Measurements from ENCODE around the gene MALAT1. TPM values are rescaled to one million over a fixed set of nuclear protein-coding genes. Genes with fewer than 3 reads are reported as not detected.

The MALAT1 gene
- total and polyA plus RNA-seq, 10 of the 15 experiments (the other 5 are each of a cell fraction or from before 2014, with no cell fraction given): 448 to 8,160 (median 2,019) TPM

DNA sequence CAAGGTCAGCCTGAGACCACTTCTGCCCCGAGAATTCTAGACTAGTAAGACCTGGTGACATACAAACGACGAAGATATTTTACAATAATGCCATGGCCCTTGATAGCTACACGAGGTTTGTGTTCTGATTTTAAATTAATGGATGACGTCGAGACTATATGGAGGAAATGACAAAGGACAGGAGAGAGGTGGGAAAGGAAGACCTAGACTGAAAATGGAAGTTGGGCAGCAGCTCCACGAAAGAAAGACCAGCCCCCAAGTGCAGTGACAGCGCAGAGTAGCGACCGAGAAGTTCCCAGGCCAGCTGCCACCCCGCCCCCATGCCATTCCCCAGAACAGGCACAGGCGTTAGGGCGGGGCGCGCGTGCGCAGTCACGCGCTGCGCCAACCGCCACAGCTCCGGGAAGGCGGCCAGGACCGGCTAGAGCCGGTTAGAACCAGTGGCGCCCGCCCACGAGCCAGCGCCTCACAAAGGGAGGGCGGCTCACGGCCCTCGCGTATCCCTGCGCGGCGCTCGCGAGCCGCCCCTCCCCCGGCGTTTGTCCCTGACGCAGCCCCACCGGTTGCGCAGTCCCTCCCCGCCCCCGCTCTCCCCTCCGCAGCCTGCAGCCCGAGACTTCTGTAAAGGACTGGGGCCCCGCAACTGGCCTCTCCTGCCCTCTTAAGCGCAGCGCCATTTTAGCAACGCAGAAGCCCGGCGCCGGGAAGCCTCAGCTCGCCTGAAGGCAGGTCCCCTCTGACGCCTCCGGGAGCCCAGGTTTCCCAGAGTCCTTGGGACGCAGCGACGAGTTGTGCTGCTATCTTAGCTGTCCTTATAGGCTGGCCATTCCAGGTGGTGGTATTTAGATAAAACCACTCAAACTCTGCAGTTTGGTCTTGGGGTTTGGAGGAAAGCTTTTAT, 1.5 kb upstream of the MALAT1 start:
- peak overlapping the region; percentile 100 for H3K27ac ChIP-seq (ENCODE audit: control insufficient read depth, insufficient read depth)
- DNase-seq (ENCODE audit: low read depth, low spot score): peak; percentile 95
- H3K4me3 ChIP-seq: peak overlapping the region; percentile 77
- no peaks in the 10 kb centered on the region; the same call in 1 of the 2 replicates for H4K20me1 ChIP-seq (ENCODE audit: control insufficient read depth, insufficient read depth)
- no peak overlapping the region for H2AFZ ChIP-seq (ENCODE audit: control insufficient read depth, low read depth, low read length)
- peak overlapping the region; percentile 100 for H3K9ac ChIP-seq (ENCODE audit: control insufficient read depth, insufficient read depth, low read length)
- ChIA-PET SMC1A (ENCODE audit: uncharacterized antibody, unreplicated experiment) (interaction anchor here (0.8 to 19.3 kb wide), 13 partner anchors 10 to 116 kb away, joined by 3 to 481 read pairs (median 4); partner anchors contain the start of gene NEAT1), RAD21 (ENCODE audit: unreplicated experiment) (interaction anchor here (0.9 to 14.2 kb wide), 17 partner anchors 9 to 135 kb away, joined by 3 to 282 read pairs (median 5); partner anchors contain the start of gene NEAT1), CTCF (interaction anchor here (0.5 to 27.9 kb wide), 10 partner anchors 8 to 134 kb away, joined by 3 to 728 read pairs (median 10); partner anchors contain the start of gene NEAT1), POLR2A (interaction anchor here (0.6 to 16.2 kb wide), 17 partner anchors 9 to 583 kb away, joined by 3 to 429 read pairs (median 8); partner anchors contain the start of genes FAM89B and NEAT1)
- peak; percentile 54 for FAIRE-seq
- no peaks in the 10 kb centered on the region; a peak in 1 of 4 replicates for H3K36me3 ChIP-seq (ENCODE audit: control insufficient read depth in 2 of 2, insufficient read depth in 2 of 2, low read length in 1 of 2)
- H3K4me1 ChIP-seq (ENCODE audit: control insufficient read depth, insufficient read depth, low read length): peaks cover 37% of the 10 kb centered on the region
- no TSS peak for BruUV-seq (replicated peaks)
- H3K4me2 ChIP-seq (ENCODE audit: control insufficient read depth, insufficient read depth): peak overlapping the region; percentile 95
- no peaks in the 10 kb centered on the region for H3K27me3 ChIP-seq (replicated peaks in 1 of 2; ENCODE audit: control insufficient read depth in 2 of 2, insufficient read depth in 2 of 2, low read length in 1 of 2)
- intact Hi-C loops (cut with micrococcal nuclease; ENCODE audit: unreplicated experiment): loop anchor here (1.0 to 5.0 kb wide), 4 partner anchors 21 to 115 kb away; partner anchors contain the start of genes NEAT1 and SLC25A45
- peaks cover 90% of the 10 kb centered on the region for H3K79me2 ChIP-seq (ENCODE audit: control insufficient read depth, insufficient read depth, low read length)
- in situ Hi-C loops (cut with MboI): no loop called here
- peak; percentile 71 for ATAC-seq
- H3K9me3 ChIP-seq (replicated peaks; ENCODE audit: control insufficient read depth, insufficient read depth, low read length): no peaks in the 10 kb centered on the region
- WGBS (ENCODE audit: insufficient coverage, insufficient replicate concordance, low lambda C conversion rate, missing lambda C conversion rate): 2% methylated on average over 47 of the region's 61 CpGs
- TF ChIP-seq CHD4 (IDR thresholded peaks at IDR 0.05): no peak
- TF ChIP-seq TCF3 (IDR thresholded peaks at IDR 0.05; ENCODE audit: borderline replicate concordance, insufficient read depth, low read depth, low read length): peak; percentile 92
- no peak for TF ChIP-seq NFYA (IDR thresholded peaks at IDR 0.05; ENCODE audit: borderline replicate concordance, low read depth, low read length)
- TF ChIP-seq TCF12 (IDR thresholded peaks at IDR 0.05; ENCODE audit: low read depth, low read length): peak; percentile 94
- TF ChIP-seq, protein P1, sequence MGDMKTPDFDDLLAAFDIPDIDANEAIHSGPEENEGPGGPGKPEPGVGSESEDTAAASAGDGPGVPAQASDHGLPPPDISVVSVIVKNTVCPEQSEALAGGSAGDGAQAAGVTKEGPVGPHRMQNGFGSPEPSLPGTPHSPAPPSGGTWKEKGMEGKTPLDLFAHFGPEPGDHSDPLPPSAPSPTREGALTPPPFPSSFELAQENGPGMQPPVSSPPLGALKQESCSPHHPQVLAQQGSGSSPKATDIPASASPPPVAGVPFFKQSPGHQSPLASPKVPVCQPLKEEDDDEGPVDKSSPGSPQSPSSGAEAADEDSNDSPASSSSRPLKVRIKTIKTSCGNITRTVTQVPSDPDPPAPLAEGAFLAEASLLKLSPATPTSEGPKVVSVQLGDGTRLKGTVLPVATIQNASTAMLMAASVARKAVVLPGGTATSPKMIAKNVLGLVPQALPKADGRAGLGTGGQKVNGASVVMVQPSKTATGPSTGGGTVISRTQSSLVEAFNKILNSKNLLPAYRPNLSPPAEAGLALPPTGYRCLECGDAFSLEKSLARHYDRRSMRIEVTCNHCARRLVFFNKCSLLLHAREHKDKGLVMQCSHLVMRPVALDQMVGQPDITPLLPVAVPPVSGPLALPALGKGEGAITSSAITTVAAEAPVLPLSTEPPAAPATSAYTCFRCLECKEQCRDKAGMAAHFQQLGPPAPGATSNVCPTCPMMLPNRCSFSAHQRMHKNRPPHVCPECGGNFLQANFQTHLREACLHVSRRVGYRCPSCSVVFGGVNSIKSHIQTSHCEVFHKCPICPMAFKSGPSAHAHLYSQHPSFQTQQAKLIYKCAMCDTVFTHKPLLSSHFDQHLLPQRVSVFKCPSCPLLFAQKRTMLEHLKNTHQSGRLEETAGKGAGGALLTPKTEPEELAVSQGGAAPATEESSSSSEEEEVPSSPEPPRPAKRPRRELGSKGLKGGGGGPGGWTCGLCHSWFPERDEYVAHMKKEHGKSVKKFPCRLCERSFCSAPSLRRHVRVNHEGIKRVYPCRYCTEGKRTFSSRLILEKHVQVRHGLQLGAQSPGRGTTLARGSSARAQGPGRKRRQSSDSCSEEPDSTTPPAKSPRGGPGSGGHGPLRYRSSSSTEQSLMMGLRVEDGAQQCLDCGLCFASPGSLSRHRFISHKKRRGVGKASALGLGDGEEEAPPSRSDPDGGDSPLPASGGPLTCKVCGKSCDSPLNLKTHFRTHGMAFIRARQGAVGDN (IDR thresholded peaks at IDR 0.05): peak; percentile 71
- TF ChIP-seq EZH2 (IDR thresholded peaks at IDR 0.05; ENCODE audit: borderline replicate concordance, control insufficient read depth, low read depth, low read length): no peak
- TF ChIP-seq NFXL1 (IDR thresholded peaks at IDR 0.05; ENCODE audit: borderline replicate concordance): no peak
- TF ChIP-seq KLF5 (IDR thresholded peaks at IDR 0.05; ENCODE audit: partially characterized antibody): no peak
- TF ChIP-seq, protein P2, sequence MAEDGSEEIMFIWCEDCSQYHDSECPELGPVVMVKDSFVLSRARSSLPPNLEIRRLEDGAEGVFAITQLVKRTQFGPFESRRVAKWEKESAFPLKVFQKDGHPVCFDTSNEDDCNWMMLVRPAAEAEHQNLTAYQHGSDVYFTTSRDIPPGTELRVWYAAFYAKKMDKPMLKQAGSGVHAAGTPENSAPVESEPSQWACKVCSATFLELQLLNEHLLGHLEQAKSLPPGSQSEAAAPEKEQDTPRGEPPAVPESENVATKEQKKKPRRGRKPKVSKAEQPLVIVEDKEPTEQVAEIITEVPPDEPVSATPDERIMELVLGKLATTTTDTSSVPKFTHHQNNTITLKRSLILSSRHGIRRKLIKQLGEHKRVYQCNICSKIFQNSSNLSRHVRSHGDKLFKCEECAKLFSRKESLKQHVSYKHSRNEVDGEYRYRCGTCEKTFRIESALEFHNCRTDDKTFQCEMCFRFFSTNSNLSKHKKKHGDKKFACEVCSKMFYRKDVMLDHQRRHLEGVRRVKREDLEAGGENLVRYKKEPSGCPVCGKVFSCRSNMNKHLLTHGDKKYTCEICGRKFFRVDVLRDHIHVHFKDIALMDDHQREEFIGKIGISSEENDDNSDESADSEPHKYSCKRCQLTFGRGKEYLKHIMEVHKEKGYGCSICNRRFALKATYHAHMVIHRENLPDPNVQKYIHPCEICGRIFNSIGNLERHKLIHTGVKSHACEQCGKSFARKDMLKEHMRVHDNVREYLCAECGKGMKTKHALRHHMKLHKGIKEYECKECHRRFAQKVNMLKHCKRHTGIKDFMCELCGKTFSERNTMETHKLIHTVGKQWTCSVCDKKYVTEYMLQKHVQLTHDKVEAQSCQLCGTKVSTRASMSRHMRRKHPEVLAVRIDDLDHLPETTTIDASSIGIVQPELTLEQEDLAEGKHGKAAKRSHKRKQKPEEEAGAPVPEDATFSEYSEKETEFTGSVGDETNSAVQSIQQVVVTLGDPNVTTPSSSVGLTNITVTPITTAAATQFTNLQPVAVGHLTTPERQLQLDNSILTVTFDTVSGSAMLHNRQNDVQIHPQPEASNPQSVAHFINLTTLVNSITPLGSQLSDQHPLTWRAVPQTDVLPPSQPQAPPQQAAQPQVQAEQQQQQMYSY (CRISPR knock-in tag; IDR thresholded peaks at IDR 0.05): no peak
- TF ChIP-seq GABPA (IDR thresholded peaks at IDR 0.05; ENCODE audit: low read depth): no peak
- peak; percentile 90 for TF ChIP-seq ATF7 (IDR thresholded peaks at IDR 0.05; ENCODE audit: low read depth)
- TF ChIP-seq, protein P3, sequence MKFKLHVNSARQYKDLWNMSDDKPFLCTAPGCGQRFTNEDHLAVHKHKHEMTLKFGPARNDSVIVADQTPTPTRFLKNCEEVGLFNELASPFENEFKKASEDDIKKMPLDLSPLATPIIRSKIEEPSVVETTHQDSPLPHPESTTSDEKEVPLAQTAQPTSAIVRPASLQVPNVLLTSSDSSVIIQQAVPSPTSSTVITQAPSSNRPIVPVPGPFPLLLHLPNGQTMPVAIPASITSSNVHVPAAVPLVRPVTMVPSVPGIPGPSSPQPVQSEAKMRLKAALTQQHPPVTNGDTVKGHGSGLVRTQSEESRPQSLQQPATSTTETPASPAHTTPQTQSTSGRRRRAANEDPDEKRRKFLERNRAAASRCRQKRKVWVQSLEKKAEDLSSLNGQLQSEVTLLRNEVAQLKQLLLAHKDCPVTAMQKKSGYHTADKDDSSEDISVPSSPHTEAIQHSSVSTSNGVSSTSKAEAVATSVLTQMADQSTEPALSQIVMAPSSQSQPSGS (IDR thresholded peaks at IDR 0.05; ENCODE audit: low read length): no peak

All from GM12878 (cell line).